Sigmoid colon (tissue), 3 donors: ENCODE data around the gene RPL10A.

Experiments
- POLR2A ChIP-seq, 2 donors: fragments of 450-650 bp; IDR thresholded peaks; one replicate each; pipeline ENCODE4 v1.6.1; 2016; ENCODE audit warnings: antibody characterized with exemption in 2 of 2, mild to moderate bottlenecking in 2 of 2, moderate library complexity in 2 of 2
- TF ChIP-seq, protein P1 (sequence below), 4 experiments: fragments of 450-650 bp in 3 of 4; fragments of 200-600 bp in 1 of 4; IDR thresholded peaks; one replicate each; pipeline ENCODE4 v1.5.1; 2016 to 2019; ENCODE audit warnings: antibody characterized with exemption in 4 of 4, mild to moderate bottlenecking in 3 of 4, moderate library complexity in 2 of 4

DNA sequence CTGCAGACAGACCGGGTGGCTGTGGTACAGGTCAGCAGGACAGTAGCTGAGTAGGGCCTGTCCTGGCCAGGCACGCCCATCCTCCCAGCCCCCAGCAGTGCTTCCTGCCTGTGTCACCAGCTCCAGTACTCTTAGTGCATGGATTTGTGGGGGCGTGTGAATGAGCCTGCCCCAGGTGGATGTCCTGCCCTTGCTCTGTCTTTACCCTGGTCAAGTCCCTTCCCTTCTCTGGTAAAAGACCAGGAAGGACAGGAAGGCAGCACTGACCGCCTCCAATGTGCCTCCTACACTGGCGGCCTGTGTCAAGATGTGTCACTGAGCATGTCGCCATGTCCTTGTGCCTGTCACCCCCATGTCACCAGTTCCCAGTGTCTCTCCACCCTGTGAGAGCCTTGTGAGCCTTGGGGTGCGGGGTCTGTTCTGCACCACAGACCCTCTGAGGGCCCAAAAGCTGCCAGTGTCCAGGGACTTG is 16.8 kb downstream of the RPL10A start:
- no peak for TF ChIP-seq POLR2A (IDR thresholded peaks at IDR 0.05)
- TF ChIP-seq, protein P1, sequence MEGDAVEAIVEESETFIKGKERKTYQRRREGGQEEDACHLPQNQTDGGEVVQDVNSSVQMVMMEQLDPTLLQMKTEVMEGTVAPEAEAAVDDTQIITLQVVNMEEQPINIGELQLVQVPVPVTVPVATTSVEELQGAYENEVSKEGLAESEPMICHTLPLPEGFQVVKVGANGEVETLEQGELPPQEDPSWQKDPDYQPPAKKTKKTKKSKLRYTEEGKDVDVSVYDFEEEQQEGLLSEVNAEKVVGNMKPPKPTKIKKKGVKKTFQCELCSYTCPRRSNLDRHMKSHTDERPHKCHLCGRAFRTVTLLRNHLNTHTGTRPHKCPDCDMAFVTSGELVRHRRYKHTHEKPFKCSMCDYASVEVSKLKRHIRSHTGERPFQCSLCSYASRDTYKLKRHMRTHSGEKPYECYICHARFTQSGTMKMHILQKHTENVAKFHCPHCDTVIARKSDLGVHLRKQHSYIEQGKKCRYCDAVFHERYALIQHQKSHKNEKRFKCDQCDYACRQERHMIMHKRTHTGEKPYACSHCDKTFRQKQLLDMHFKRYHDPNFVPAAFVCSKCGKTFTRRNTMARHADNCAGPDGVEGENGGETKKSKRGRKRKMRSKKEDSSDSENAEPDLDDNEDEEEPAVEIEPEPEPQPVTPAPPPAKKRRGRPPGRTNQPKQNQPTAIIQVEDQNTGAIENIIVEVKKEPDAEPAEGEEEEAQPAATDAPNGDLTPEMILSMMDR (IDR thresholded peaks at IDR 0.05): no peak
